ENCODE data around the gene NKAIN1. TPM values are rescaled to one million over a fixed set of nuclear protein-coding genes. Genes with fewer than 3 reads are reported as not detected.
"Not testable (repeated sequence)": the region's sequence is repeated elsewhere in the genome, so short reads cannot be mapped to it uniquely, and the experiment has no call there.

The NKAIN1 gene
- total RNA-seq (2014; rRNA removed; shearing (Covaris generic)), result 0.58 TPM in 1 of 2 replicates, not detected in the other
- 0.05 and 0.15 TPM in 2 replicates for polyA plus RNA-seq (2015; cell fraction: cytosol; rRNA removed)
- not detected in 2 replicates for polyA plus RNA-seq (2015; cell fraction: nucleus; rRNA removed)

DNA sequence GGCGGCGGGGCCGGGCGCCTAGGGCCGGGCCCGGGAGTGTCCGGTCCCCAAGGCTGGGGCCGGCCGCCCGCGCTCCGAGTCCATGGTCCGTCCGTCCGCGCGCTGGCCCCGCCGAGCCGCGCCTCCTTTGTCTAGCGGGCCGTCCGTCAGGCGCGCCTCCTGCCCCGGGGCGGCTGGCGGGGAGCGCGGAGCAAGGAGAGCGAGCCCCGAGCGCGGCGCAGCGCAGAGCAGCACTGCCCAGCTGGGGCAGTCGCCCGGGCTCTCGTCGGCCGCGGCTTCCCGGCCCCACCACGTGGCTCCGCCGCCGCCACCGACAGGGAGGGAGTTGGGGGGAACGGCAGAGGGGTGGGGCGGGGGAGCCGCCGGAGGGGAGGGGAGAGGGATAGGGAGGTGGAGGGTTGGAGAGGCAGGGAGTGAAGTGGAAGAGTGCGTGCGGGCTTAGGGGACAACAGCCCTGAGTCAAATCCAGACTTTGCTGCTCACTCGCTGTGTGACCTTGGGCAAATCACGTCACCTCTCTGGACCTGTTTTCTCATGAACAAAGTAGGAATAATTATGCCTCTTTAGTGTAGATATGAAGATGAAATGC lies at the start of gene NKAIN1:
Gene NKAIN1, minus strand, starts transcription at position 235 of the 589 bp plus-strand sequence. CDS start 340 bp downstream, outside the sequence.
- no peak for DNase-seq (ENCODE audit: low read depth)

DNA sequence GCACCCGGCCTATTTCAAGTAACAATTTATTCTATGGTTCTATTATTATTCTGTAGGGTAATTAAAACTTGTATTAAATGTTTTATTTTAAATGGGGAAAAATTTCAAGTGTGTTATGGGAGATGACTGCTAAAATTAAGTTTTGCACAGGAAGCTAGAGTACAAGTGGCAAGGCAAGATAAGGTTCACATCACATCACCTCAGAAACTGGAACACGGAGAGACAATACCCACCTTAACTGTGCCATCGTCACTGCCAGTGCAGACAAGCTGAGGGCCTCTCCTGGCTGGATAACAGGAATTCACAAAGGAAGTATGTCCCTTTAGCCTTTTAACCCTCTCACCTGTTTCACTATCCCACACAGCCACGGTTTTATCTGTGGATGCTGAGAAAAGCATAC lies 49.3 kb upstream of the NKAIN1 start:
- no peak for DNase-seq (ENCODE audit: low read depth)

DNA sequence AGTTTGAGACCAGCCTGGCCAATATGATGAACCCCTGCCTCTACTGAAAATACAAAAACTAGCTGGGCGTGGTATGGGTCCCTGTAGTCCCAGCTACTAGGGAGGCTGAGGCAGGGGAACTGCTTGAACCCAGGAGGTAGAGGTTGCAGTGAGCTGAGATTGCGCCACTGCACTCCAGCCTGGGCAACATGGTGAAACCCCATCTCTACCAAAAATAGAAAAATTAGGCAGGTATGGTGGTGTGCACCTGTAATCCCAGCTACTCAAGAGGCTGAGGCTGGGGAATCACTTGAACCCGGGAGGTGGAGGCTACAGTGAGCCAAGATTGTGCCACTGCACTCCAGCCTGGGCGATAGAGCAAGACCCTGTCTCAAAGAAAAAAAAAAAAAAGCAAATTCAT lies 48.1 kb upstream of the NKAIN1 start:
- not testable (repeated sequence) for DNase-seq (ENCODE audit: low read depth)

DNA sequence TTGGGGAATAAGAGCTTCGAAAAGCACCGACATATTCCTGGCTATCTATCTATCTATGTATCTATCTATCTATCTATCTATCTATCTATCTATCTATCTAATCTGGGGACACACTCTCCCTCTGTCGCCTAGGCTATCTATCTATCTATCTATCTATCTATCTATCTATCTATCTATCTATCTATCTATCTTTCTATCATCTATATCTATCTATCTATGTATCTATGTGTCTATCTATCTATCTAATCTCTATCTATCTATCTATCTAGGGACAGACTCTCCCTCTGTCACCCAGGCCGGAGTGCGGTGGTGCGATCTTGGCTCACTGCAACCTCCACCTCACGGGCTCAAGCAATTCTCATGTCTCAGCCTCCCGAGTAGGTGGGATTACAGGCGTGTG lies 42.7 kb upstream of the NKAIN1 start:
- not testable (repeated sequence) for DNase-seq (ENCODE audit: low read depth)

DNA sequence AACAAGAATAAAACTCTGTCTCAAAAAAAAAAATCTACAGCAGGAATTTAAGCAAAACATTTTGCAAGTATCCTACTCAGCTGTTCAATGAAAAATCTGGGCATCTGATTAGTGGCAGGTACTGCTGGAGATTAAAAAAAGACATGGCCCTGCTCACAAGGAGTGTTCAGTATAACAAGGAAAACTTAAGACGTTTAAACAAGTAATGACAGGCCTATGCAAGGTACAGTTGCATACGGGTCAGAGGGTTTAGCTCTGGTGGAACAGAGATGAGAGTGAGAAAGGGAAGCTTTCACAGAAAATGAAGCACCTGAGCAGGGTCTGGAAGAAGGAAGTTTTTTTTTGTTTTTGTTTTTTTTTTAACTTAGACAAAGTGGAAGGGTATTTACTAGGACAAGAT lies 33.9 kb upstream of the NKAIN1 start:
- DNase-seq (ENCODE audit: low read depth), result no peak

DNA sequence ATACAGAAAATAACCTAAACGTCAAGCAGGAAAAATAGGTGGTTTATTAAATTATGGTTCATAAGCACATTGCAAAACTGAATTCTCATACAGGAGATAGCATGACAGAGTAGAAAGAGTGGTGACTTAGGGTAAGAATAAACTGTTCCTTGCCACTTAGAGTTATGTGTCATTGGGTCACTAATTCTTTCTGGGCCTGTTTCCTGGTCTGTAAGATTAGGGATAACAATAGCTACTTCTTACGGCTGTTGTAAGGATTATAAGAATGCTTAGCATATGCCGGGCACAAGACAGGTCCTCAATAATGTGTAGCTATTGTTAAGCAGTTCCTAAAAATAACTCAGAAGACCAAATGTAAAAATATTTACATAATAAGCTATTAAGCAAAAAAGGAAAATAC lies 32.7 kb upstream of the NKAIN1 start:
- DNase-seq (ENCODE audit: low read depth), result no peak

DNA sequence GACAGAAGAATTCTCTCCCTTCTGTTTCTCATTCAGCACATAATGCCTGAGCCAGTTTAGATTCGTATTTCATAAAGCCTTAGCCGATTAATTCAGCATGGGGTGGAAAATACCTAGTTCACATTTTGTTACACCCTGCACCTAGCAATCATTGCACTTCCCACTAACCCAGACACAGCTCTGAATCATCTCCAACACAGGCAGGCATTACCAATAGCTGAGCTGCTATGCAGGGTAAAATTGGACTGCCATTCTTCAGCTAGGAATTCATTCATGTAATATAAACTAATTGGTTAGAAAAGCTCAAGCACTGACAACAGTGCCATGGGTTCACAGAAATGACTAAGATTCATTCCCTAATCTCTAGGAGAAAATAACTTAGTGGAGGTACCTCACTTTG lies 26.9 kb upstream of the NKAIN1 start:
- DNase-seq (ENCODE audit: low read depth), result no peak

DNA sequence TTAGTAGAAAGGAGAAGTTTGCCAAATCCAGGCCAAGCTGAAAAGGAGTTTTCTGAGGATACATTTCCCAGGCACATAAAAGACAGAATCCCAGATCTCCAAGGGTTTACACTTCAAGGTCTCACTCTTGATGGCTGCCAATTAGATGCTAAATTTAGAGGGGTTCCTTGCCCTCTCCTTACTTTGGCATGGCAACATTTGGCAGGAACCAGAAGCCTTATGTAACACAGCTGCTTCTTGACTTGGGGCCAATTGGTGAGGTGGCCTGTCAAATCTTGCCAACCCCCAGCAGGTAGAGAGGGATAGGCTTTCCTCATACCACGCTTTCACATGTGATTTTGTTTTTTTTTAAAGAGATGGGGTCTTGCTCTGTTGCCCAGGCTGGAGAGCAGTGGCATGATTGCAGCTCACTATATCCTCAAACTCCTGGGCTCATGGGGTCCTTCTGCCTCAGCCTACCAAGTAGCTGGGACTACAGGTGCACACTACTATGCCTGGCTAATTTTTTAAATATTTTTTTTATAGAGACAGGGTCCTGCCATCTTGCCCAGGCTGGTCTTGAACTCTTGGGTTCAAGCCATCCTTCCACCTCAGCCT lies 25.2 kb upstream of the NKAIN1 start:
- no peak for DNase-seq (ENCODE audit: low read depth)

DNA sequence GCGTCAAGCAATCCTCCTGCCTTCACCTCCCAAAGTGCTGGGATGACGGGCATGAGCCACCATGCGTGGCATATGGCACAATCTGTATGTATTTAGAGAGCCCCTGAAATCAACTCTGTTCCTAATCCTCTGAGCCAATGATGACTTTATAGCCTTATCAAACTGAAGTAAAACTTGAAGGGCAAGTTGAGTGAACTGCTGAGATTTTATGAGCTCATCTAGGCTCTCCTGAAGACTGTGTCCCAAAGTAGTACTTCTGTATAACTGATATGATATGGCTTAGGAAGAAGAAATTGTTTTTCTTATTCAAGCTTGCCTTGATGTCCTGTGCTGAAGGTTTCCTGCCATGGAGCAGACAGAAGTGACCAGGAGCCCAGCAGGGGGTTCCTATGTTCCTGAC lies 23.7 kb upstream of the NKAIN1 start:
- no peak for DNase-seq (ENCODE audit: low read depth)

DNA sequence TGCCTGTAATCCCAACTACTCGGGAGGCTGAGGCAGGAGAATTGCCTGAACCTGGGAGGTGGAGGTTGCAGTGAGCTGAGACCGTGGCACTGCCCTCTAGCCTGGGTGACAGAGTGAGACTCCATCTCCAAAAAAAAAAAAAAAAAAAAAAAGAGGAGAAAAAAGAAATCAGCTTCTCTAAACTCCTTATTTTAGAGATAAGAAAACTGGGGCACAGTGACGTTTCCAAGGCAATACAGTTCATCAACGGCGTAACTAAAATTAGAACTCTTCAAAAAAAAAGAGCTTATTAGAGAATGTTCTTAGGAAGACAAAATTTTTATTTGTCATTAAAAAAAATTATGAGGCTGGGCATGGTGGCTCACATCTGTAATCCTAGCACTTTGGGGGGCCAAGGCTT lies 22.7 kb upstream of the NKAIN1 start:
- DNase-seq (ENCODE audit: low read depth), result not testable (repeated sequence)

DNA sequence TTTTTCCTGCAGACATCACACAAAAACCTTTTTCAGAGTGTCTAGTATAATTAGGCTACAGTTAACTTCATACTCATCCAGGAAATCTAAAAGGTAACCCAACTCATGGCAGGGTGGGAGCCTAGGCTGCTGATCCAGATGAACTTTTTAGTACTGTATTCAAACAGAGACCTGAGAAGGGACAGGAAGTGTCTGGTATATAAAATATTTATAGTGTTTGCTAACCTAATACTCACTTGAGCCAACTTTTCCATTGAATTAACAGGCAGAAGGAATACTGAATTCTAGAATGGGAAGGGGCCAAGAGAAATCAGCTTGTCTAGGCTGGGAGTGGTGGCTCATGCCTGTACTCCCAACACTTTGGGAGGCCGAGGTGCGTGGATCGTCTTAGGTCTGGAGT lies 22.2 kb upstream of the NKAIN1 start:
- DNase-seq (ENCODE audit: low read depth), result no peak

DNA sequence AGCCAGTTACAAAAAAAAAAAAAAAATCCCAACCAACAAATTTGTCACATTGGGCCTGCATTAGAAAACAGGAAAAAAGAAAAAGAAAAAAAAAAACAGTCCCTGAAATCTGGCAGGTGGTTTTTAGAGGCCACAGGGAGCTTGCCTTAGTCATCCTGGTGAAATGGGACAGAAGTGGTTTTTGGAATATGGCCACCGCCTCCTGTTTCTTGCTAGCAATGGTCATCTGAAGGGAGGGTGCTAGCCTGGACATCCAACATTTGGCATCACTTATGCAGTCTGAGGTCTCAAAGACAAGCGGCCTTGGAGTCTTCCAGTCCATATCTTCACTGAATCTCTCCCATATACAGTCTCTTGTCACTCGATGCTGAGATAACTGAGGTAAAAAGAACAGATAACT lies 20.1 kb upstream of the NKAIN1 start:
- no peak for DNase-seq (ENCODE audit: low read depth)

DNA sequence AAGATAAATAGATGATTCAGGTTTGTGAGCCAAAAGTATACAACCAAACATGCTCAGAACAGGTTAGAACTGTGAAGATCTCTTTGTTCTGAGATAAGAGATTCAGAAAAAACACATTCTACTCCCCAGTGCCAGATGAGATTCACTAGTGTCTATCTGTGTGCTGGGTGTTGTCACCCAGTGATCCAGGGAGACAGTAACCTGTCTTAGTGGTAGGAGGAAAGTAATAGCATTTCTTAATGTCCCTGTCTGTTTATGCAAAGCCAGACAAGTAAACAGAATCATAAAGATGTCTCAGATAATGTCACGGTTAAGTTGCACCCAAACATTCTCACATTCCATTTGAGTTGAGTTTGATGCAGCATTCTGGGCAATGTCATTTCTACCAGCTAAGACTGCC lies 18.9 kb upstream of the NKAIN1 start:
- no peak for DNase-seq (ENCODE audit: low read depth)

DNA sequence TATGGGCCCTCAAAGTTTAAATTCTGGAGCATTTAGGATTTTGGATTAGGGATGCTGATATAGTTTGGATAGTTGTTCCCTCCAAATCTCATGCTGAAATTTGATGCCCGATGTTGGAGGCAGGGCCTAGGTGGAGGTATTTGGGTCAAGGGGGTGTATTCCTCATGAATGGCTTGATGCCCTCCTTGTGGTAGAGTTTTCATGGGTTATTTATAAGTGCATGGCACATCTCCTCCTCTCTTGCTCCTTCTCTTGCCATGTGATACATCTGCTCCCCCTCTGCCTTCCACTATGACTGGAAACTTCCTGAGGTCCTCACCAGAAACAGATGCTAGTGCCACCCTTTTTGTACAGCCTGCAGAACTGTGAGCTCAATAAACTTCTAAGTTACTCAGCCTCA lies 17.5 kb upstream of the NKAIN1 start:
- DNase-seq (ENCODE audit: low read depth), result no peak

DNA sequence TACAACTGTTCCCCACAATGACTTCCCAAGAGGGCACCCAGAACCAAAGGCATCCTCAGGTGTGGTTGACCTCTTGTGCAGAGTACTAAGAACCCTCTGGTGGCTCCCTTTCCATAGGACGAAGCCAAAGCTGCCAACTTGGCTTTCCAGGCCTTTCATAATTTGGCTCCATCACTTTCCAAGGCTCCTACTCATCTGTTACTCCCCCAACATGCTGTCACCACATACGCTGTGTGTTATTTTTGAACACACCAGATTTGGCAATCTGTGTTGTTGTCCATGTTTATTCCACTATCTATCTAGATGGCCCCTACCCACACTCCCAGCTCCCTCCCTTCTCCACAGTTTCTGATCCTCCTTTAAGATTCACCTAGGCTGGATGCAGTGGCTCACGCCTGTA lies 10.2 kb upstream of the NKAIN1 start:
- DNase-seq (ENCODE audit: low read depth), result no peak

DNA sequence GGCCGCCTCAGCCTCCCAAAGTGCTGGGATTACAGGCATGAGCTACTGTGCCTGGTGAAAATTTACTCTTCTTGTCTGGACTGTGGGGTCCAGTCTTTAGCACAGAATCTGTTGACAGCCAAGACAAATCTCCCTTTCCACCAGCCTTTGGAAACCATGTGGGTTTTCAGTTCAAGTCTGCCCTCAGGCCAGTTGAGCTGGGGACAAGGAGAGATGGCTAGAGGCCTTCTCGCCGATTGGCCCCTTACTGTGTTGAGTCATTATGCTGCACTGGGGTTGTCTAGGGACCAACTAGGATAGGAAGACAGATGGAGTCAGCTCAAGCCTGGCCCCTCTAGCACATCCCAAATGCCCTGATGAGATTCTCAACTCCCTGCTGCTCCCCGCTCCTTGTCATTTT lies 8.6 kb upstream of the NKAIN1 start:
- DNase-seq (ENCODE audit: low read depth), result no peak

DNA sequence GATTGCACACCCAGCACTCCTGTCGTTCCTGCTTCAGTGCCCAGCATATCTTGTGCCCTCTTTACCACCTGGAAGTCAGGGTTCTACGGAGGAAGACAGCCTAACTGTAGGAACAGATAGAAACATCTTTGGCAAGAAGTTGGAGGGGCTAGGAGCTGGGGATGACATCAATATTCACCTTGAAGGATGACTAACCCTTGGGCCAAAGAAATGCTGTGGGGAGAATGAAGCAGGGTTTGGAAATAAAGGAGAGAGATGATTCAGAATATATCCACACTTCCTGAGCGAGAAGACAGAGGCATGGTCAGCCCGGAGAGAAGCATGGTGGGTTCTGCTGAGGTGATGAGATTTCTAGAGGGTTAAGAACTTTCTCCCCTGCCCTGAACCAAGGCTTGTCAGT lies 4.6 kb upstream of the NKAIN1 start:
- DNase-seq (ENCODE audit: low read depth), result peak; percentile 65

DNA sequence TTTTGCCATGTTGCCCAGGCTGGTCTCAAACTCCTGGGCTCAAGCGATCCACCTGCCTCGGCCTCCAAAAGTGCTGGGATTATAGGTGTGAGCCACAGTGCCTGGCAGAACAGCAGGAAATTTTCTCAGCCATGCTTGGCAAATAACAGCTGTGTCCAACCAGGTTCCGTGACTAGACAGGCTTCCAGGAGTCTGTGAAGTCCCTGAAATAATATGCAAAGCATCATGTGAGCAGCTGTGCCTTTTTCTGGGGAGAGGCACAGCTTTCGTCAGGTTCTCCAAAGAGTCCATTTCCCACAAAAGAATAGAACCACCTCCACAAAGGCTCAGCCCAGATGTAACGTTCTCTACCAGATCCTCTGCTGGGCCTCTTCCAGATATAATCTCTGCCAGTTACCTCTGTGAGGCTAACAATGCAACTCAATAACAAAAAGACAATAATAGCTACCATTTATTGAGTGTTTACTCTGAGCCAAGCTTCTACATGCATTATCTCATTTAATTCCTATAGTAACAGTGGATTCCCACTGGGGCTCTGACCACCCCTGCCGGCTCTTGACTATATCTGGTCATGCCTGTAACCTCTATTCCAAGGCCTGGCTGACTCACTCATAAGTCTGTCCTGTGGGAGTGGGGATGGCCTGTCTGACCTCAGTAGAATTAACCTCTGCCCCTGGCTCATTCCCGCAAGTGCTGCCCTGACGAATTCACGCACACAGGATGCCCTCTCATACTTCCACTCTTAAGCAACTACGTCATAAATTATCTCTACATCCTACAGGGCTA lies 4.0 kb upstream of the NKAIN1 start:
- DNase-seq (ENCODE audit: low read depth), result peak; percentile 33

DNA sequence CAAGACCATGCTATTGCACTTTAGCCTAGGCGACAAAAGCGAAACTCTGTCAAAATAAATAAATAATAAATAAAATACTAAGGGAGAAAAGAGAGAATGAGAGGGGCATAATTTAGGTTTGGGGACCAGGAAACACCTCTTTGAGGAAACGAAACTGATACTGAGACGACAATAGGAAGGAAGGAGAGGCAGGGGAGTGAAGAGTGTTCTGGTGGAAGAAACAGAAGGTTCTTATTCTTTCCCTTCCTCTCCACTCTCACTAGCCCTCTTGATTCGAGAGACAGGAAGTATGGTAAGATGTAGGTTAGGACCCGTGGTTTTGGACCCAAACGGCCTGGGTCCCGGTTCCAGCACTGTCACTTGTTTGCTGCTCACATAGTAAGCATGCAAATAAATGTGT lies 1.6 kb upstream of the NKAIN1 start:
- no peak for DNase-seq (ENCODE audit: low read depth)

DNA sequence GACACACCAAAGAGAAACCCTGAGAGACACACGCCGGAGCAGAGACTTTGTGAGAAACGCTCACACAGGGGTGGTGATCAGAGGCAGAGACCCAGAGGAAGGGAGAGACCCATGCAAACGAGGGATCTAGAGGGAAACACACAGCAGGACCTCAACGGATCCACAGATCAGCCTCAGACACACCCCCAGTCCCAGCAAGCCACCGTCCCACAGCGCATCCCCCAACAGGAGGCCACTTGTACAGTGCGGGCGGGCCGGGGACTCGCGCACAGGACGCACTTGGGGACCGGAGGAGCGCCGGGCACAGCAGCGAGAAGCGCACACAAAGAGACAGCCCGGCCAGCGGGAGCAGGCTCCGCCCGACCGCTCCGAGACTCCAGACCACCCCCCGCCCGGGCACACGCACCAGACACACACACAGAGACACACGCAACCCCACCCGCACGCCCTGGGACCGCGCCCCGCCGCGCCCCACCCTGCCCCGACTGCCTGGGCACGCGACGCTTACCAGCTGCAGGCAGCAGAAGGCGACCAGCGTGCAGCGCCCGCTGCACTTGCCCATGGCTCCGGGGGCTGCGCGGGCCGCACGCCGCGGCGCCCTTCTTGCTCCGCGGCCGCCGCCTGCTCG lies 587 bp downstream of the NKAIN1 start:
- DNase-seq (ENCODE audit: low read depth), result no peak

DNA sequence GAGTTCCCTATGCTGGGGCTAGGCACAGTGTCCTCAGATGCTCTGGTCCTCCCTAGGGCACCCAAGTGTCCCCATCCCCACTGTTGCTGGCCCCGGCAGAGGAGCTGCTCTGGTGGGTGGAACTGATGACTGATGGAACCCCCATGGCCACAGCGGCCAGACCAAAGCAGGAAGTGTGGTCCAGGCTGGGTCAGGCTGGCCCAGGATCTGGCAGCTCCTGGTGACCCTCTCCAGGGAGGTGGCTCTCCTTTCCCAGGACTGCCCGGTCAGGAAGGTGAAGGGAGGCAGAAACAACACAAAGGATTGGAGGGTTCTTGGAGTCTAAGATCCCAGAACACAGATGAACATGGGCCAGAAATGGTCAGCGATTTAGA lies 1.1 kb downstream of the NKAIN1 start:
- no peak for DNase-seq (ENCODE audit: low read depth)

DNA sequence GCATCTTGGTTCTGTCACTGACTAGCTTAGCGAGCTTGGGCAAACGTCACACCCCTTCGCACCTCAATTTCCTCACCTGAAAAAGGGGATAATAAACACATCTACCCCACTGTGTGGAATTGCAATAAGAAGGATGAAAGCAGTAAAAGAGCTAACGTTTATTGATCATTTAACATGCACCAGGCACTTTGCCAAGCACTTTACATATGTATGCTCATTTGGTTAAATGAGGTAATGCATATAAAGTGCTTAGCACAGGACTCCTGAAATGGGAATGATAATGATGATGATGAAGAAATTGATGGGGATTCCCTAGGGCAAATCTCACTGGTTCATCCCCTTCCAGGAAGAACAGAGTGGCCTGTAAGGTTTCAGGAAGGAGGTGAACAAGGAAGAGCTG lies 4.8 kb downstream of the NKAIN1 start:
- DNase-seq (ENCODE audit: low read depth), result no peak

Measured in HT1080 (cell line).